HG03520 (cell line): Measurements from ENCODE around the gene ITGB1BP1.

Source experiments
- ATAC-seq: cut with Tn5 transposase; IDR thresholded peaks from one replicate; pipeline ENCODE4 v1.9.1; 2021; ENCODE audit warnings: mild to moderate bottlenecking, moderate library complexity; ENCODE audit not compliant: unreplicated experiment

ITGB1BP1 gene

GRCh38 chr2:9423100-9423921 lies at the start of gene ITGB1BP1, which contains the start of gene CPSF3:
TSS of gene ITGB1BP1 (minus strand) at chr2:9423528. CDS start at chr2:9418697, 4,831 bp downstream.
TSS of gene CPSF3 (plus strand) at chr2:9423654. CDS start at chr2:9423774, 120 bp downstream.
- ATAC-seq: peak; percentile 85

- no peak for ATAC-seq
Observed at GRCh38 chr2:9472511-9472910, 49.2 kb upstream of the ITGB1BP1 start.

- ATAC-seq: no peak
Observed at GRCh38 chr2:9471206-9471605, 47.9 kb upstream of the ITGB1BP1 start.

- no peak for ATAC-seq
Observed at GRCh38 chr2:9467687-9468086, 44.4 kb upstream of the ITGB1BP1 start.

GRCh38 chr2:9466147-9466683 lies 42.9 kb upstream of the ITGB1BP1 start:
- ATAC-seq: no peak

- ATAC-seq: no peak
Observed at GRCh38 chr2:9465170-9465569, 41.8 kb upstream of the ITGB1BP1 start.

- ATAC-seq: no peak
Observed at GRCh38 chr2:9463698-9464034, 40.3 kb upstream of the ITGB1BP1 start.

GRCh38 chr2:9462886-9463697 lies 39.8 kb upstream of the ITGB1BP1 start:
- ATAC-seq: no peak

GRCh38 chr2:9462313-9462712 lies 39.0 kb upstream of the ITGB1BP1 start:
- no peak for ATAC-seq

GRCh38 chr2:9461079-9461478 lies 37.8 kb upstream of the ITGB1BP1 start:
- no peak for ATAC-seq

GRCh38 chr2:9460441-9461017 lies 37.2 kb upstream of the ITGB1BP1 start:
- no peak for ATAC-seq

GRCh38 chr2:9451231-9451630 lies 27.9 kb upstream of the ITGB1BP1 start:
- ATAC-seq: no peak

GRCh38 chr2:9445089-9445488 lies 21.8 kb upstream of the ITGB1BP1 start:
- ATAC-seq: no peak

GRCh38 chr2:9443526-9443925 lies 20.2 kb upstream of the ITGB1BP1 start:
- no peak for ATAC-seq

GRCh38 chr2:9441556-9441955 lies 18.2 kb upstream of the ITGB1BP1 start:
- ATAC-seq: no peak

- no peak for ATAC-seq
Observed at GRCh38 chr2:9440058-9440727, 16.9 kb upstream of the ITGB1BP1 start.

GRCh38 chr2:9439536-9439935 lies 16.2 kb upstream of the ITGB1BP1 start:
- no peak for ATAC-seq

GRCh38 chr2:9434489-9434888 lies 11.2 kb upstream of the ITGB1BP1 start:
- ATAC-seq: no peak

- ATAC-seq: no peak
Observed at GRCh38 chr2:9430316-9431293, 7.3 kb upstream of the ITGB1BP1 start.
